ENCODE measurements around the gene CTNNA3. TPM values are rescaled to one million over a fixed set of nuclear protein-coding genes. Genes with fewer than 3 reads are reported as not detected.

CTNNA3 gene
- total RNA-seq, 1 donor from 2014 or later = 0.30 TPM

DNA sequence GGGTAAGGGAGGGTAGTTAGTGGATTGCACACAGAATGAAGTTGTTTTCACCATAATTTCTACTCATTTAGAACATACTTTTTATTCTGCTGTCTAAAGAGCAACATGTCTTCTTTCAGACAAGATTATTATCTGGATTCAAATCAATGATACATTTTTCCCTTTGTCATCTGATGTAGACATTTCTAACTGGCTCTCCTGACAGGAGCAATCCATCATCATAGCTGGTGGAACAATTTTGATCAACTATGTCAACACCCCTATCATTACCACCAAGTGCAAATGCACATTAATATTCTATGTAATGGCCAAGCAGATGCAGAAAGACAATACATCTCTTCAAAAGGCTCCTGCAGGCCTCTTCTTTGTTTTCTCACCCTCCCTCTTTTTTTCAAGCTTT, 1443.0 kb downstream of the CTNNA3 start:
- TF ChIP-seq, protein P1, sequence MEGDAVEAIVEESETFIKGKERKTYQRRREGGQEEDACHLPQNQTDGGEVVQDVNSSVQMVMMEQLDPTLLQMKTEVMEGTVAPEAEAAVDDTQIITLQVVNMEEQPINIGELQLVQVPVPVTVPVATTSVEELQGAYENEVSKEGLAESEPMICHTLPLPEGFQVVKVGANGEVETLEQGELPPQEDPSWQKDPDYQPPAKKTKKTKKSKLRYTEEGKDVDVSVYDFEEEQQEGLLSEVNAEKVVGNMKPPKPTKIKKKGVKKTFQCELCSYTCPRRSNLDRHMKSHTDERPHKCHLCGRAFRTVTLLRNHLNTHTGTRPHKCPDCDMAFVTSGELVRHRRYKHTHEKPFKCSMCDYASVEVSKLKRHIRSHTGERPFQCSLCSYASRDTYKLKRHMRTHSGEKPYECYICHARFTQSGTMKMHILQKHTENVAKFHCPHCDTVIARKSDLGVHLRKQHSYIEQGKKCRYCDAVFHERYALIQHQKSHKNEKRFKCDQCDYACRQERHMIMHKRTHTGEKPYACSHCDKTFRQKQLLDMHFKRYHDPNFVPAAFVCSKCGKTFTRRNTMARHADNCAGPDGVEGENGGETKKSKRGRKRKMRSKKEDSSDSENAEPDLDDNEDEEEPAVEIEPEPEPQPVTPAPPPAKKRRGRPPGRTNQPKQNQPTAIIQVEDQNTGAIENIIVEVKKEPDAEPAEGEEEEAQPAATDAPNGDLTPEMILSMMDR (IDR thresholded peaks at IDR 0.05) = no peak
- DNase-seq (ENCODE audit: extremely low spot score, unreplicated experiment) = no peak

DNA sequence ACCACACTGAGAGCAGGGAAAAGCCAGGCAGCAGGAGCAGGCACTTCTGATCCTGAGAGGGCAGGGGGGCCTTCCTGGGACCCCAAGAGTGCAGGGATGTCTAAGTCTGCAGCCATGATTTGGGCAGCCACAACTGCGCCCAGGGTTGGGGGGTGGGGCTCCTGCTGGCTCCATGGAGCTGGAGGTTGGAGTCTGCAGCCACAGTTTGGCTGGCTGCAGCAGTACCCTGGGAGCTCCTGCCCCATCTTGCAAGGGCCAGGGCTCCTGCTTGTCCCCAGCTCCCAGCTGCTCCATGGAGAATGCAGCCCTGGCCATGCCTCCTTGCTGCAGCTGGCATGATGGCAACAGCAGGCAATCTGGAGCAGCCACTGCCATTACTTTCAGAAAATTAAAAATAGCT, 1449.8 kb downstream of the CTNNA3 start:
- no peak for DNase-seq (ENCODE audit: extremely low spot score, unreplicated experiment)
- Mint-ChIP-seq H3K4me3 (ENCODE audit: unreplicated experiment) (no peak overlapping the region), H3K27ac (ENCODE audit: unreplicated experiment) (no peak overlapping the region), H3K27me3 (ENCODE audit: unreplicated experiment) (no peaks in the 10 kb centered on the region), H3K36me3 (ENCODE audit: unreplicated experiment) (no peaks in the 10 kb centered on the region), H3K9me3 (ENCODE audit: unreplicated experiment) (peaks cover 24% of the 10 kb centered on the region), H3K4me1 (ENCODE audit: unreplicated experiment) (no peaks in the 10 kb centered on the region)
- TF ChIP-seq, protein P1 (IDR thresholded peaks at IDR 0.05) = no peak

More for the DNA sequence above, 1443.0 kb downstream of the CTNNA3 start:
- H3K27ac Mint-ChIP-seq (ENCODE audit: unreplicated experiment) = no peak overlapping the region
- H3K27me3 Mint-ChIP-seq (ENCODE audit: unreplicated experiment) = no peaks in the 10 kb centered on the region
- no peak overlapping the region for H3K4me3 Mint-ChIP-seq (ENCODE audit: unreplicated experiment)
- H3K36me3 Mint-ChIP-seq (ENCODE audit: unreplicated experiment) = no peaks in the 10 kb centered on the region
- no peaks in the 10 kb centered on the region for H3K4me1 Mint-ChIP-seq (ENCODE audit: unreplicated experiment)
- H3K9me3 Mint-ChIP-seq (ENCODE audit: unreplicated experiment) = peaks cover 21% of the 10 kb centered on the region

DNA sequence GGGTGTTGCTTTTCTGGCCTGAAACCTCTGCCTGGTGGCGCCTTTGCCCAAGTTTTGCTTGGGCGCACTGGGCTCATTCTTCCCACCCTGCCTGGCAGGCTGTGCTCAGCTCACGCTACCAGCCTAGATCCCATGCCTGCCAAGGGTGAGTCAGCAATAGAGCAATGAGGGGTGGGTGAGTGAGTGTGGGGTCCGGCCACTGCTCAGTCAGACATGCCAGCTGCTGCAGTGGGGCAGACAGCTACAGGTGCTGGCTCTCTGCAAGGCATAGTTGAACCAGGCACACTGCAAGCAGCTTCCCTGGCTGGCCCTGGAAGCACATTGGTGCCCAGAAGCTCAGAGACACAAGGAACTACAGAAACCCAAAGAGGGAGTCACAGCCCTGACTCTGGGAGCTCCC, 1451.0 kb downstream of the CTNNA3 start:
- Mint-ChIP-seq H3K27ac (ENCODE audit: unreplicated experiment) (no peak overlapping the region), H3K27me3 (ENCODE audit: unreplicated experiment) (no peaks in the 10 kb centered on the region), H3K4me3 (ENCODE audit: unreplicated experiment) (no peak overlapping the region), H3K36me3 (ENCODE audit: unreplicated experiment) (no peaks in the 10 kb centered on the region), H3K9me3 (ENCODE audit: unreplicated experiment) (peaks cover 24% of the 10 kb centered on the region), H3K4me1 (ENCODE audit: unreplicated experiment) (no peaks in the 10 kb centered on the region)
- TF ChIP-seq, protein P1 (IDR thresholded peaks at IDR 0.05) = no peak
- DNase-seq (ENCODE audit: extremely low spot score, unreplicated experiment) = no peak

DNA sequence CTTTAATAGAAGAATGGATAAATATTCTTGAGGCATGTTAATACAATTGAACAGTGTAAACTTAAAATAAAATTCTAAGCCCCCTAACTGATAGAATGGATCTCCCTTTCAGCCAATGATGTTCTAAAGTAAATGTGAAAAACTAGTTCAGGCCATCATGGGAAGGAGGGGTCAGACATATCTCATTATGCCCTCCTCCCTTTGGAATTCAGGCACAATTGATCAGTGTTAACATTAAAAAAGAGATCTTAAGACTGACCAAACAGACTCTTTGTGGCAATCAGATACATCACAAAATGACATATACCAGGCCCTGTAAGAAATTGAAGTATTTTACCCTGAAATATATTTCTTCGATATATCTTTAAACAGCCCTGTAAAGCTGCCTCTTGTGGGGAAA, 1453.1 kb downstream of the CTNNA3 start:
- Mint-ChIP-seq H3K27ac (ENCODE audit: unreplicated experiment) (no peak overlapping the region), H3K4me1 (ENCODE audit: unreplicated experiment) (no peaks in the 10 kb centered on the region), H3K27me3 (ENCODE audit: unreplicated experiment) (peaks cover 2% of the 10 kb centered on the region), H3K4me3 (ENCODE audit: unreplicated experiment) (no peak overlapping the region), H3K36me3 (ENCODE audit: unreplicated experiment) (no peaks in the 10 kb centered on the region), H3K9me3 (ENCODE audit: unreplicated experiment) (peaks cover 8% of the 10 kb centered on the region)
- no peak for DNase-seq (ENCODE audit: extremely low spot score, unreplicated experiment)
- TF ChIP-seq, protein P1 (IDR thresholded peaks at IDR 0.05) = no peak

DNA sequence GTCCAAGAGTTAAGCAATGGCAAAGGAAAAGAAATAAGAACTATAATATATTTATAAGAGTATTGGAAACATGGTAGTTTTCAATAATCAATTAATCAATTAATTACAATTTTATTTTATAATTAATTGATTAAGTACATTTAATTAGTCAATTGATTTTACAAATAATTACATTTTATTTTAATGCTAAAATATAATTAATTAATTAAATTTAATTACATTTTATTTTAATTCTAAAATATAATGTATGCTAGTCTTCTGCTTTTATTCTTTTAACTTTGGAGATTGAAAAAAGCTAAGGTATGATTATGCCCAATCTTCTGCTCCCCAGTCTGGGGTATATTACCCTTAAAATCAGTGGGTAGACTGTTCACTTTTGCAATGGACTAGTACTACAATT, 1456.9 kb downstream of the CTNNA3 start:
- H3K4me3 Mint-ChIP-seq (ENCODE audit: unreplicated experiment) = no peak overlapping the region
- peaks cover 6% of the 10 kb centered on the region for H3K27me3 Mint-ChIP-seq (ENCODE audit: unreplicated experiment)
- DNase-seq (ENCODE audit: extremely low spot score, unreplicated experiment) = no peak
- no peaks in the 10 kb centered on the region for H3K9me3 Mint-ChIP-seq (ENCODE audit: unreplicated experiment)
- TF ChIP-seq, protein P1 (IDR thresholded peaks at IDR 0.05) = no peak
- no peaks in the 10 kb centered on the region for H3K36me3 Mint-ChIP-seq (ENCODE audit: unreplicated experiment)
- no peaks in the 10 kb centered on the region for H3K4me1 Mint-ChIP-seq (ENCODE audit: unreplicated experiment)
- no peak overlapping the region for H3K27ac Mint-ChIP-seq (ENCODE audit: unreplicated experiment)
